Natural killer cell treated with Interleukin-12 subunit alpha and Interleukin-12 subunit beta and Interleukin-15 and Interleukin-18, amount 100 ng/mL, for 72 hours (primary cell): ENCODE measurements around the gene FAIM2. TPM values are rescaled to one million over a fixed set of nuclear protein-coding genes. Genes with fewer than 3 reads are reported as not detected.
"Not testable (repeated sequence)": the region's sequence is repeated elsewhere in the genome, so short reads cannot be mapped to it uniquely, and the experiment has no call there.

Experiments used
- ATAC-seq, 2 donors: fragments of 150-1000 bp; cut with Tn5 transposase in 1 of 2; sonication (Bioruptor Pico), chemical (Tn5 transposase) in 1 of 2; 2 replicates each; pipeline ENCODE4 v1.10.0; 2021
- DNase-seq: peaks from one replicate; pipeline ENCODE4 v3.0.0; 2022; ENCODE audit warnings: low spot score
- H3K27ac Mint-ChIP-seq, 2 donors: 1 replicate in 1 of 2; 2 replicates in 1 of 2; pipeline ENCODE4 v1.8.0; 2022; ENCODE audit warnings: mixed read lengths in 2 of 2, mild to moderate bottlenecking in 1 of 2, moderate library complexity in 1 of 2
- H3K27me3 Mint-ChIP-seq, 2 donors: 1 replicate in 1 of 2; 2 replicates in 1 of 2; pipeline ENCODE4 v1.8.0; 2022; ENCODE audit warnings: mixed read lengths in 2 of 2
- H3K36me3 Mint-ChIP-seq: one replicate; pipeline ENCODE4 v1.8.0; 2022; ENCODE audit warnings: mixed read lengths
- H3K4me1 Mint-ChIP-seq, 2 donors: 1 replicate in 1 of 2; 2 replicates in 1 of 2; pipeline ENCODE4 v1.8.0; 2022; ENCODE audit warnings: low read depth in 2 of 2, mixed read lengths in 2 of 2, mild to moderate bottlenecking in 1 of 2
- H3K4me3 Mint-ChIP-seq: one replicate; pipeline ENCODE4 v1.8.0; 2022; ENCODE audit warnings: mixed read lengths
- H3K9me3 Mint-ChIP-seq: 2 replicates; pipeline ENCODE4 v1.8.0; 2022; ENCODE audit warnings: mixed read lengths
- total RNA-seq, 2 donors: library from RNA; stranded (reverse); gene quantifications; one replicate each; pipeline ENCODE4 v1.2.3, GENCODE V29; 2022

FAIM2 gene
- total RNA-seq, 2 donors from 2014 or later, result 0.50 TPM; not detected in 1

DNA sequence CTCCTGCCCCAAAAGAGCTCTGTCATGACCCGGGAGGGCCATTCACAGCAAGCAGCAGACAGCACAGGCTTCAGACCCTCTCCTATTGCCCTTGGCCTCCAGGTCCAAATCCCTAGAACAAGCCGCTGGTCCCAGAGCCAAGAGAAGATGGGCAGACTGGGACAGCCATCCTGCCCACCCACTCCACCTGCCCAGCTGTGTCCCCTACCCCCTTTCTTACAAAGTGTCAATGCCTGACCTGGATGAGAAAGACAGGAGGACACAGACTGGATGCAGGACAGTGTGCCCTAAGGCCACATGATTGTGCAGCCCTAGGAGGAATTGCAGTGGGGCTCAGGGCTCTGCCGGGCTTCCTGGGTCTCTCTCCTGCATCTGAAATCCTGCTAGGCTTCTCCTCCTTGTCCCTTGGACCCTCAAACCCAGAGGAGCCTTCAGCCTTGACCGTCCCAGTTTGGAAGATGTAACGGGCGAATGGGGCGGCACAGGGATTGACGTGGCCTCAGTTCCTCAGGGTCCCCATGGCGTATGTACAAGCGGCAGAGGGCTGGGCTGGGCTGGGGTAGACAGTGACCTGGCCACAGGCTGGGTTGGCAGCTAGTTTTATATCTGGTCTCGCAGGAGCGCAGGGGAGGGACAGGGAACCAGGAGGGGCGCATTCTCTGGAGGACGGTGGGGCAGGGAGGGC is 33.7 kb downstream of the FAIM2 start:
- Mint-ChIP-seq H3K27ac (no peak overlapping the region), H3K9me3 (no peaks in the 10 kb centered on the region), H3K4me1 (no peaks in the 10 kb centered on the region), H3K4me3 (no peak overlapping the region), H3K27me3 (peaks cover 2 to 4% of the 10 kb centered on the region in 2 donors), H3K36me3 (no peaks in the 10 kb centered on the region)
- DNase-seq (no peak), ATAC-seq (no peak)

DNA sequence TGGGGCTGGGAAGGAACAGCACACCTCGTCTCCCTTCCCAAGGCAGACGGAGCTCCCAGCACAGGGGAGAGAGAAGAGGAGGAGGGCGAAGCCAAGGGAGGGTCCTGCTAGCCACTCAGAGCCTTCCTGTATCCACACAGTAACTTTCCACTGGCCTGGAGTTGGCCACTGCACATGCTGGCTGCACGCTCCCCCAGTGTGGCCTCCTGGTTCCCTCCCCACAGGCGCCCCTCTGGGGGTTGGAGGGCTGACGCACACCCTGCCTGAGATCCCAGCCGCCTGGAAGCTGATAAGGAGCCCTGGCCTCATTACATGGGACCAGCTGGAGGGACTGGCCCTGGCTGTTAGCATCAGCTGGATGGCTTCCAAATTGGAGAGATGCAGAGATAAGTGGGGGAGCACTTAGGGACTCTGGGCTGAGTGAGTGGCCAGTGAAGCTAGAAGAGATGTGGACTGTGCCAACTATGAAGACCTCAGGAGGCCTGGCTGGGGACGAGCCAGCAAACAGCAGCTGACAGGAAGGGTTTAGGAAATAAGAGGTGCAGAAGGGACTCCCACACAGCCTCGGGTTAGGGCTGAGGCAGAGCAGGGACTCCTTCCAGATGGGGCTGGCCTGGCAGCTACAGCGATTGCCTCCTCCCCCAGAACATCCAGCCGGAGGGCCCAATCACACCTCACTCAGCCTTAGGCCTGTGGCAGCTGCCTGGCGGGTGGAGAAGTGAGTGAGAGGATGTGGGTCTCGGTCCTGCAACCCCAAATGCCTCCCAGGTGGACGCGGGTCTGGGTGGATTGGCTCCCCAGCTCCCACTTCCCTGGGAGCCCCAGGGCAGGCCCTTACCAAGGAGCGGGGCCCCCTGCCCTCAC is 34.5 kb downstream of the FAIM2 start:
- H3K4me3 Mint-ChIP-seq, result no peak overlapping the region
- H3K36me3 Mint-ChIP-seq, result no peaks in the 10 kb centered on the region
- no peaks in the 10 kb centered on the region for H3K9me3 Mint-ChIP-seq
- ATAC-seq (no peak), DNase-seq (no peak)
- H3K27me3 Mint-ChIP-seq, result peaks cover 4 to 6% of the 10 kb centered on the region in 2 donors
- no peak overlapping the region for H3K27ac Mint-ChIP-seq
- no peaks in the 10 kb centered on the region for H3K4me1 Mint-ChIP-seq

DNA sequence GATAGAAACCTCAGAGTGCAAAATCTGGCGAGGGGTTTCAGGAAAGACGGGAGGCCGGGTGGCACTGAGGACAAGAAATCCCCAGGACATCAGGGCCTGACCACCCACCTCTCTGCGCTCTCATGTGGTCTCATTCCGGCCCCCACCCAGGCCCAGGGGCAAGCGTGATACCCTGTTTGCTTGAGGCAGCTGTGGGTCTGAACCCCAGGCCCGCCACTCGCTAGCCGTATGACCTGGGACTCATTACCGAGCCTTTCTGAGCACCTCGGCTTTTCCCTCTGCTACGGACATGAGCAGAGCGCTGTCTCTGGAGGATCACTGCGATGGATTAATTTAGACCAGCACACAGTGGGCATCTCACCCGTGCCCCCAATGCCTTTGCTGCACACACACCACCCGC is 35.3 kb downstream of the FAIM2 start:
- no peak for ATAC-seq
- Mint-ChIP-seq H3K27ac (no peak overlapping the region), H3K4me1 (no peaks in the 10 kb centered on the region), H3K4me3 (no peak overlapping the region), H3K9me3 (no peaks in the 10 kb centered on the region), H3K36me3 (no peaks in the 10 kb centered on the region), H3K27me3 (peaks cover 4 to 11% of the 10 kb centered on the region in 2 donors)
- DNase-seq, result no peak

DNA sequence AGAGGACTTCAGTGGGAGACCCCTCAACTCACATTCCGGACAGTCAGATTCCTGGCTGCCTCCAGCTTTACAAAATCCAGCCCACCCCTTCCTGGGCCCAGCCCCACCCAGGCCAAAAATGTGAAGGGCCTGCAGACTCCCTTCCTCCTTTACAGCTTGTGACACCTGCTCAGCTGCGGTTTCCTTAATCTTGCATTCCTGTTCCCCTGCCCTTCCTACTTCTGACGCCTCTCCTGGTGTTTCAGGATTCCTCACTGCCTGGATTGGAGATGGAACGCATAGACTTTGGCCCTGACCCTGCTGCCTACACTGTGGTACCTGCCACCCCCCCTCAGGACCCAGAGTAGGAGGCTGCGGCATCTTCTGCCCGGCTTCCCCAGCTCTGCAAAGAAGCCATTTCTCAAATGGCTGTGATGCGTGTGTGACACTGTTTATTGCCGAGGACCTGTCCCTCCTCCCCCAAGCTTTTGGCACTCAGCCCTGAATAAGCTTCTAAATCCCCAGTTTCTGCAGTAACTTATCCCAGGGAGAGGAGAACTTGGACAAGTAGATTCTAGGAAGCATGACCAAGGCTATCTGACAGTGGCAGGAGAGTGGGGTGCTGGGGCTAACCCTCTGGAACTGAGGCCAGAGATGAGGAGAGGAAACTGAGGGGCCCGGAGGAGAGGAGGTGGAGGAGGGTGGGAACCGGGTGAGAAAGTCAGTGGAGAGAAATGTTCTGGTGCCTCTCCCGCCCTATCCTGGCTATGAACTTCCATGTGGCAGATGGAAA is 35.9 kb downstream of the FAIM2 start:
- H3K27me3 Mint-ChIP-seq, result peaks cover 4 to 11% of the 10 kb centered on the region in 2 donors
- no peaks in the 10 kb centered on the region for H3K9me3 Mint-ChIP-seq
- H3K4me1 Mint-ChIP-seq, result no peaks in the 10 kb centered on the region
- H3K4me3 Mint-ChIP-seq, result no peak overlapping the region
- DNase-seq (no peak), ATAC-seq (no peak)
- H3K27ac Mint-ChIP-seq, result no peak overlapping the region
- H3K36me3 Mint-ChIP-seq, result no peaks in the 10 kb centered on the region

DNA sequence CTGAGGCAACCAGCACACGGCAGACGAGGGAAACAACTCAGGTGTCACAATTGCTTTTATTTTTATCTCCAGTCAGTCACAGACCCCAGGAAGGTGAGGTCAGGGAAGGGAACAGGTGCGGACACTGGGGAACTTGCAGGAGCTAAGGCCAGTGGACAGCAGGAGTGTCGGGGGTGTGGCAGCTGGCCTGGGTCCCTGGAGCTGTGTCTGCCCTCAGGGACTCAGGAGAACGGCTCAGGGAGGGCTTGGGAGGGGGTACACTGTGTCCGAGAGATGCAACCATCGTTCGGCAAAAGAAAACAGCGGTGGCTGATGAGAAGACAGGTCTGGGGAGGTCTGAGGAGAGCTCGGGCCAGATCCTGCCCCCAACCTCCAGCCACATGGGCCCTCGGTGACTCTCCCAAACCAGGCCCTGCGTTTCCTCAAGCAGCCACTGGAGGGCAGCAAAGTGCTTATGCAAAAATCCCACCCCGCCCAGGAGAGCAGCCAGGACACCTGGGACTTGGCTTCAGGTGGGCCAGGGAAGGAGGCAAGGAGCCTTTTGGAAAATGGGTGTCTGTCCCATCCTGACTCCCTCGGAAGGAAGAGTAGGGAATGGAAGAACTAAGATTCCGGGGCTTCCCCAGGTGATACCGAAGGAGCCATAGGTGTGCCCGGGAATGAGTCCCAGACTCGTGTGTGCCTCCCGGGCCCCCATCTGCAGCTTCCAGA is 36.7 kb downstream of the FAIM2 start:
- DNase-seq (peak; percentile 73), ATAC-seq (peak; percentile 59 to 78)
- no peak overlapping the region for H3K27ac Mint-ChIP-seq
- H3K27me3 Mint-ChIP-seq, result peaks cover 4 to 11% of the 10 kb centered on the region in 2 donors
- H3K36me3 Mint-ChIP-seq, result no peaks in the 10 kb centered on the region
- no peaks in the 10 kb centered on the region for H3K4me1 Mint-ChIP-seq
- H3K4me3 Mint-ChIP-seq, result no peak overlapping the region
- H3K9me3 Mint-ChIP-seq, result no peaks in the 10 kb centered on the region

DNA sequence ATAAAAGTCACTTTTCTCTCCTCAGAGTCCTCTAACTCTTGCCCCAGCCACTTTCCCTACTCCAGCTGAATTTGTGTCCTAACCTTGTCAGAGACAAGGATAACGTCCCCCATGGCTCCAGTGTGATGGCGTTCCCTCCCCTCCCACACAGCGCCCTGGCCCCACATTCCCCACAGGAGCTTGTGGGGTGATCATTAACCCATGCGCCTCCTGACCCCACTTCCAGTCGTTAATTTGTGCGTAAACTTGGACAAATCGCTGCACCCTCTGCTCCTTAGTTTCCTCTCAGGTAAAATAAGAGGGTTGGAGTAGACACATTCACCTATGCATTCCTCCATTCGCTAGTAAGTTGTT is 37.9 kb downstream of the FAIM2 start:
- Mint-ChIP-seq H3K27me3 (peaks cover 4 to 11% of the 10 kb centered on the region in 2 donors), H3K4me1 (no peaks in the 10 kb centered on the region), H3K36me3 (no peaks in the 10 kb centered on the region), H3K4me3 (no peak overlapping the region), H3K27ac (no peak overlapping the region), H3K9me3 (no peaks in the 10 kb centered on the region)
- ATAC-seq (no peak), DNase-seq (no peak)

DNA sequence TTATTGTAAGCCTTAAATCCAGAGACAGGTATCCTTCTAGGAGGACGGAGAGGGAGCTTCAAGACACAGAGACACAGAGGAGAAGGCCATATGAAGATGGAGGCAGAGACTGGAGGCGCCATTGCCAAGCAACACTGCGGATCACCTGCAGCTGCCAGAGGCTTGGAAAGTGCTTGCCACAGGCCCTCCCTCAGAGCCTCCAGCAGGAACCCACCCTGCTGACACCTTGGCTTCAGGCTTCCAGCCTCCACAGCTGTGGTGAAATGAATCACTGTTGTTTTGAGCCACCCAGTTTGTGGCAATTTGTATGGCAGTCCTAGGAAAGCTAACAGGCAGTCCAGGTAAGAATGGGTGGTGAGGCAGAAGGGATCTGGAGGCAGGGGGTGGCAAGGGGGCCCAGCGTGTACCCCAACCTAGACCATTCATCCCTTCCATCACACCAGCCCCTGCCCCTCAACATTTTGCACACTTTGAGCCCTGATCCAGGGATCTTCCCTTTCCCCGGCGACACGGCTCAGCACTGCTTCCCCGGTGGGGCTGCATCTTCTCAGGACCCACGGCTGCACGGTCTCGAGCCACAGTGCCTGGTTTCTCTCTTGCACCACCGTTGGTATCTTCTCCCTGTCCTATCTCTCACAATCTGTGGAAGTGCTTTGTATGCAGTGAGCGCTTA is 38.5 kb downstream of the FAIM2 start:
- Mint-ChIP-seq H3K4me3 (no peak overlapping the region), H3K9me3 (no peaks in the 10 kb centered on the region), H3K27ac (no peak overlapping the region), H3K36me3 (no peaks in the 10 kb centered on the region), H3K4me1 (no peaks in the 10 kb centered on the region), H3K27me3 (peaks cover 4 to 11% of the 10 kb centered on the region in 2 donors)
- DNase-seq (no peak), ATAC-seq (no peak)

DNA sequence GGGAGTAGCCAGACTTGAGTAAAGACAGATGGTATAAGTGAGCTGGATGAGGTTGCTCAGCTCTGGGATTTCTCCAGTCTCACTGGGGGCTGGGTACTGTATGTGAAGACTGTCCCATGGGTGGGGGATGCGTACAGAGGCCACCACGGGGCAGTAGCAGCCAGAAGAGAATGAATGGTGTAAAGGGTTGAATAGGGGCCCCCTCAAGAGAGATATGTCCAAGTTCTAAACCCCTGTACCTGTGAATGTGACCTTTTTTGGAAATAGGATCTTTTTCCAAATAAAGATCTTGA is 39.0 kb downstream of the FAIM2 start:
- Mint-ChIP-seq H3K27me3 (peaks cover 7 to 15% of the 10 kb centered on the region in 2 donors), H3K9me3 (no peaks in the 10 kb centered on the region), H3K4me1 (no peaks in the 10 kb centered on the region), H3K36me3 (no peaks in the 10 kb centered on the region), H3K27ac (no peak overlapping the region), H3K4me3 (no peak overlapping the region)
- no peak for DNase-seq
- no peak for ATAC-seq

DNA sequence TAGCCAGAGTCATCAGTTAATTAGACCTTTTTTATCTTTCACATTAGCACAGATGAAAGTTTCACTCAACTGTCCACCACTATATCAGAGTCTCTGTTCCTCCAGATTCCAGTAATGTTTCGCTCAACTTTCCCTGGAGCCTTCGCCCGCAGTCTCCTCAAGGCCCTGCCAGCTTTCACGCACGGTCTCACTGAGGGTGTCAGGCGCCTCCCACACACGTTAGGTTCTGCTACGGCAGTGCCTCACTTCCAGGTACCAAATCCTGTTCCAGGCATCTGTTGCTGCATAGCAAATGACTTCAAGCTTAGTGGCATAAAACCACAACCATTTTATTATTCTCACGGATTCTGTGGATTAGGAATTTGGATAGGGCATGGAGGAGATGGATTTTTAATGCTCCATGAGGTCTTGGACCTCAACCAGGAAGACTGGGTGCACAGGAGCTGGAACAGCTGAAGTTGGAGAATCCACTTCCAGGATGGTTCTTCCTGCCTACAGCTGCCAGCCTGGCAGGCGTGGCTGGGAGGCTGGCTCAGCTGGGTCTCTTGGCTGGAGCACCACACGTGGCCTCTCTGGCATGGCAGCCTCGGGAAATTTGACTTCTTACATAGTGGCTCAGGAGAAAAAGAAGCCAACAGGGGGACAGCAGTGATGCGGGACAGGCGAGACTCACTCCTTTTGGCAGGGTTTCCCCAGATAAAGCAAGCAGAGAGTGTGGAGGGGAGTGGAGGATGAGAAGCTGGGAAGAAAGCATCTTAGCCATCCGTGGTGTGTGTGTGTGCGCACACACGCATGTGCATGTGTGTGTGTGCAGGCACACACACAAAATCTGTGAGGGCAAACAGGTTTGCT is 39.5 kb downstream of the FAIM2 start:
- DNase-seq, result no peak
- H3K27ac Mint-ChIP-seq, result no peak overlapping the region
- H3K4me3 Mint-ChIP-seq, result no peak overlapping the region
- H3K27me3 Mint-ChIP-seq, result peaks cover 12 to 18% of the 10 kb centered on the region in 2 donors
- no peaks in the 10 kb centered on the region for H3K4me1 Mint-ChIP-seq
- H3K9me3 Mint-ChIP-seq, result no peaks in the 10 kb centered on the region
- H3K36me3 Mint-ChIP-seq, result no peaks in the 10 kb centered on the region
- no peak for ATAC-seq

DNA sequence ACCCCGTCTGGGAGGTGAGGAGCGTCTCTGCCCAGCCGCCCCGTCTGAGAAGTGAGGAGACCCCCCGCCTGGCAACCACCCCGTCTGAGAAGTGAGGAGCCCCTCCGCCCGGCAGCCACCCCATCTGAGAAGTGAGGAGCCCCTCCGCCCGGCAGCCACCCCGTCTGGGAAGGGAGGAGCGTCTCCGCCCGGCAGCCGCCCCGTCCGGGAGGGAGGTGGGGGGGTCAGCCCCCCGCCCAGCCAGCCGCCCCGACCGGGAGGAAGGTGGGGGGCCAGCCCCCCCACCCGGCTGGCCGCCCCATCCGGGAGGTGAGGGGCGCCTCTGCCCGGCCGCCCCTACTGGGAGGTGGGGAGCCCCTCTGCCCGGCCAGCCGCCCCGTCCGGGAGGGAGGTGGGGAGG is 42.8 kb downstream of the FAIM2 start:
- ATAC-seq, H3K4me1 Mint-ChIP-seq, H3K36me3 Mint-ChIP-seq, H3K4me3 Mint-ChIP-seq, DNase-seq, H3K27ac Mint-ChIP-seq, H3K9me3 Mint-ChIP-seq: not testable (repeated sequence)
- peaks cover 14 to 43% of the 10 kb centered on the region in 2 donors for H3K27me3 Mint-ChIP-seq

DNA sequence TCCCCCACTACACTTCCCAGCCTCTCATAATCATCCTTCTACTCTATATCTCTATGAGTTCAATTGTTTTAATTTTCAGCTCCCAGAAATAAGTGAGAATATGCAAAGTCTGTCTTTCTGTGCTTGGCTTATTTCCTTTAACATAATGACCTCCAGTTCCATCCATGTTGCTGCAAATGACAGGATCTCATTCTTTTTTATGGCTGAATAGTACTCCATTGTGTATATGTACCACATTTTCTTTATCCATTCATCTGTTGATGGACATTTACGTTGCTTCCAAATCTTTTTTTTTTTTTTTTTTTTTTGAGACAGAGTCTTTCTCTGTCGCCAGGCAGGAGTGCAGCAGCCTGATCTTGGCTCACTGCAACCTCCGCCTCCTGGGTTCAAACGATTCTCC is 47.8 kb downstream of the FAIM2 start:
- H3K36me3 Mint-ChIP-seq, H3K4me3 Mint-ChIP-seq, H3K27ac Mint-ChIP-seq, ATAC-seq, DNase-seq, H3K9me3 Mint-ChIP-seq, H3K4me1 Mint-ChIP-seq: not testable (repeated sequence)
- peaks cover 27 to 56% of the 10 kb centered on the region in 2 donors for H3K27me3 Mint-ChIP-seq

DNA sequence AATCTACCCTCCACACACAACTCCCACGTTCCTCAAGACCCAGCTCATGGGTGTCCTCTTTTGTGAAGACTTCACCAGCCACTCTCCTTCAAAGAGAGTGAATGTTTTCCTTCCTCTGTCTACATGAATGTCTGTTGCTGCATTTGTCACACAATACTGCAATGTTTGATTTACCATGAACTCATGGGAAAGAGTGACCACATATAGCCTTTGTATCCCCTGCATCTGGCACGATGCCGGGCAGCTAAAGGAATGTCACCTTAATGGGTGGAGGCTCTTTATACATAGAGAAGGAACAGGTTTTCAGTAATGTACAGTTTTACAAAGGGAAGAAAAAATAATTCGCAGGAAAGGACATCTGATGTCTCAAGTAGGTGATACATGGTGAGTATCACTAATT is 48.7 kb downstream of the FAIM2 start:
- DNase-seq (no peak), ATAC-seq (no peak)
- Mint-ChIP-seq H3K27me3 (peaks cover 31 to 59% of the 10 kb centered on the region in 2 donors), H3K36me3 (no peaks in the 10 kb centered on the region), H3K4me1 (no peaks in the 10 kb centered on the region), H3K9me3 (no peaks in the 10 kb centered on the region), H3K27ac (no peak overlapping the region), H3K4me3 (no peak overlapping the region)
